SK-N-SH treated with all-trans-retinoic acid at 6 μM for 48 hours (cell line): Measurements from ENCODE around the gene ZNF300.

Experiments used
- ATAC-seq: fragments of 200-7000 bp; cut with Tn5 transposase; 3 replicates; pipeline ENCODE4 v1.9.1; 2020; ENCODE audit warnings: mild to moderate bottlenecking, moderate library complexity
- ARNTL ChIP-seq: fragments of 450-650 bp; formaldehyde crosslinking; IDR thresholded peaks from 2 replicates; pipeline ENCODE4 v1.5.0; 2020; ENCODE audit warnings: low read depth, mild to moderate bottlenecking, moderate library complexity, borderline replicate concordance
- BACH2 ChIP-seq: fragments of 250-450 bp; sonication (Bioruptor Pico); IDR thresholded peaks from 2 replicates; pipeline ENCODE4 v1.9.0; 2021; ENCODE audit warnings: mild to moderate bottlenecking, borderline replicate concordance
- CSDC2 ChIP-seq: fragments of 250-450 bp; sonication (Bioruptor Pico); IDR thresholded peaks from 2 replicates; pipeline ENCODE4 v1.5.0; 2020; ENCODE audit warnings: mild to moderate bottlenecking, moderate library complexity
- ESRRG ChIP-seq: fragments of 250-450 bp; sonication (Bioruptor Pico); IDR thresholded peaks from 2 replicates; pipeline ENCODE4 v1.6.1; 2021; ENCODE audit warnings: mild to moderate bottlenecking
- GLIS3 ChIP-seq: fragments of 250-450 bp; sonication (Bioruptor Pico); IDR thresholded peaks from 2 replicates; pipeline ENCODE4 v1.5.0; 2020; ENCODE audit warnings: mild to moderate bottlenecking, moderate library complexity
- ISL1 ChIP-seq: fragments of 250-450 bp; sonication (Bioruptor Pico); IDR thresholded peaks from 2 replicates; pipeline ENCODE4 v2.1.2; 2022; ENCODE audit warnings: mild to moderate bottlenecking, moderate library complexity
- OSR1 ChIP-seq: fragments of 250-450 bp; sonication (Bioruptor Pico); IDR thresholded peaks from 2 replicates; pipeline ENCODE4 v1.8.0; 2022; ENCODE audit warnings: moderate library complexity, mild to moderate bottlenecking, inconsistent platforms
- PPARA ChIP-seq: fragments of 250-450 bp; sonication (Bioruptor Pico); IDR thresholded peaks from 2 replicates; pipeline ENCODE4 v1.5.0; 2020; ENCODE audit warnings: mild to moderate bottlenecking, borderline replicate concordance
- RARB ChIP-seq: fragments of 250-450 bp; sonication (Bioruptor Pico); IDR thresholded peaks from 2 replicates; pipeline ENCODE4 v1.8.0; 2021; ENCODE audit warnings: mild to moderate bottlenecking, moderate library complexity
- SNAI2 ChIP-seq: fragments of 250-450 bp; sonication (Bioruptor Pico); IDR thresholded peaks from 2 replicates; pipeline ENCODE4 v1.5.0; 2020; ENCODE audit warnings: mild to moderate bottlenecking, moderate library complexity
- TCF4 ChIP-seq: fragments of 250-450 bp; sonication (Bioruptor Pico); IDR thresholded peaks from 2 replicates; pipeline ENCODE4 v1.8.0; 2021; ENCODE audit warnings: mild to moderate bottlenecking, moderate library complexity, borderline replicate concordance
- TOX ChIP-seq: fragments of 250-450 bp; sonication (Bioruptor Pico); IDR thresholded peaks from 2 replicates; pipeline ENCODE4 v1.8.0; 2021; ENCODE audit warnings: mild to moderate bottlenecking, moderate library complexity, borderline replicate concordance
- ZC3H10 ChIP-seq: fragments of 250-450 bp; sonication (Bioruptor Pico); IDR thresholded peaks from 2 replicates; pipeline ENCODE4 v1.5.1; 2021; ENCODE audit warnings: mild to moderate bottlenecking, moderate library complexity
- ZFP3 ChIP-seq: fragments of 250-450 bp; sonication (Bioruptor Pico); IDR thresholded peaks from 2 replicates; pipeline ENCODE4 v1.5.0; 2020; ENCODE audit warnings: mild to moderate bottlenecking, moderate library complexity
- ZFP30 ChIP-seq: fragments of 450-650 bp; formaldehyde crosslinking; IDR thresholded peaks from 2 replicates; pipeline ENCODE4 v1.5.0; 2022; ENCODE audit warnings: mild to moderate bottlenecking, moderate library complexity
- ZNF565 ChIP-seq: fragments of 450-650 bp; formaldehyde crosslinking; conservative IDR thresholded peaks from 2 replicates; pipeline ENCODE4 v1.5.0; 2020; ENCODE audit warnings: low read depth, mild to moderate bottlenecking, moderate library complexity
- ZNF70 ChIP-seq: fragments of 450-650 bp; formaldehyde crosslinking; IDR thresholded peaks from 2 replicates; pipeline ENCODE4 v1.5.0; 2020; ENCODE audit warnings: mild to moderate bottlenecking, moderate library complexity
- ZNF8 ChIP-seq: fragments of 450-650 bp; formaldehyde crosslinking; IDR thresholded peaks from 2 replicates; pipeline ENCODE4 v1.5.0; 2020; ENCODE audit warnings: mild to moderate bottlenecking, moderate library complexity
- TF ChIP-seq, protein P1 (sequence below): fragments of 250-450 bp; sonication (Bioruptor Pico); IDR thresholded peaks from 2 replicates; pipeline ENCODE4 v1.5.1; 2020; ENCODE audit warnings: low read depth, mild to moderate bottlenecking, moderate library complexity
- TF ChIP-seq, protein P2 (sequence below): fragments of 250-450 bp; sonication (Bioruptor Pico); IDR thresholded peaks from 2 replicates; pipeline ENCODE4 v1.8.0; 2021; ENCODE audit warnings: low read depth, mild to moderate bottlenecking, moderate library complexity, borderline replicate concordance
- TF ChIP-seq, protein P3 (sequence below): fragments of 250-450 bp; sonication (Bioruptor Pico); IDR thresholded peaks from 2 replicates; pipeline ENCODE4 v1.8.0; 2020; ENCODE audit warnings: mild to moderate bottlenecking, moderate library complexity, borderline replicate concordance
- TF ChIP-seq, protein P4 (sequence below): fragments of 250-450 bp; sonication (Bioruptor Pico); IDR thresholded peaks from 2 replicates; pipeline ENCODE4 v1.5.1; 2021; ENCODE audit warnings: mild to moderate bottlenecking, moderate library complexity

Gene ZNF300

DNA sequence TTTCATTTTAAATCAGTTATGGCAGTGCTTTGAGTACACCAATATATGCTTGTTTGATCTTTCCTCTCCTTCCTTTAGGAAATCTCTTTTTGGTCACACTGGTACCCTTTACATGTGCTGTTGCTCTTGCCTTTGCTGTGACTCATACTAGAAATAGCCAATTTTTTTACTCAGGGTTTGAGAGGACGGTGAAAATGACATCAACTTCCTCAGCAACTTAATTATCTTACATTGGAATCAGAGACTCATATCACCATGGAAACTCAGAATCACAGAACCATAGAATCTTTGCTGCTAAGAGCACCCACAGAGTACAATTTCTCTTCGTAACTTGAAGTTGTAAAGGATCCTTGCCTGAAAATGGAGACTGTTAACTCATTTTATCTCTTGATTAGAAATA lies 13.8 kb upstream of the ZNF300 start:
- TF ChIP-seq, protein P1, sequence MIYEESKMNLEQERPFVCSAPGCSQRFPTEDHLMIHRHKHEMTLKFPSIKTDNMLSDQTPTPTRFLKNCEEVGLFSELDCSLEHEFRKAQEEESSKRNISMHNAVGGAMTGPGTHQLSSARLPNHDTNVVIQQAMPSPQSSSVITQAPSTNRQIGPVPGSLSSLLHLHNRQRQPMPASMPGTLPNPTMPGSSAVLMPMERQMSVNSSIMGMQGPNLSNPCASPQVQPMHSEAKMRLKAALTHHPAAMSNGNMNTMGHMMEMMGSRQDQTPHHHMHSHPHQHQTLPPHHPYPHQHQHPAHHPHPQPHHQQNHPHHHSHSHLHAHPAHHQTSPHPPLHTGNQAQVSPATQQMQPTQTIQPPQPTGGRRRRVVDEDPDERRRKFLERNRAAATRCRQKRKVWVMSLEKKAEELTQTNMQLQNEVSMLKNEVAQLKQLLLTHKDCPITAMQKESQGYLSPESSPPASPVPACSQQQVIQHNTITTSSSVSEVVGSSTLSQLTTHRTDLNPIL (CRISPR knock-in tag), result no peak
- TF ChIP-seq, protein P2, sequence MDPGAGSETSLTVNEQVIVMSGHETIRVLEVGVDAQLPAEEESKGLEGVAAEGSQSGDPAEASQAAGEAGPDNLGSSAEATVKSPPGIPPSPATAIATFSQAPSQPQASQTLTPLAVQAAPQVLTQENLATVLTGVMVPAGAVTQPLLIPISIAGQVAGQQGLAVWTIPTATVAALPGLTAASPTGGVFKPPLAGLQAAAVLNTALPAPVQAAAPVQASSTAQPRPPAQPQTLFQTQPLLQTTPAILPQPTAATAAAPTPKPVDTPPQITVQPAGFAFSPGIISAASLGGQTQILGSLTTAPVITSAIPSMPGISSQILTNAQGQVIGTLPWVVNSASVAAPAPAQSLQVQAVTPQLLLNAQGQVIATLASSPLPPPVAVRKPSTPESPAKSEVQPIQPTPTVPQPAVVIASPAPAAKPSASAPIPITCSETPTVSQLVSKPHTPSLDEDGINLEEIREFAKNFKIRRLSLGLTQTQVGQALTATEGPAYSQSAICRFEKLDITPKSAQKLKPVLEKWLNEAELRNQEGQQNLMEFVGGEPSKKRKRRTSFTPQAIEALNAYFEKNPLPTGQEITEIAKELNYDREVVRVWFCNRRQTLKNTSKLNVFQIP, result no peak
- TF ChIP-seq ZNF70 (CRISPR knock-in tag), result no peak
- TF ChIP-seq TOX (CRISPR knock-in tag), result no peak
- no peak for TF ChIP-seq ZFP30 (CRISPR knock-in tag)
- TF ChIP-seq ZNF8 (CRISPR knock-in tag), result no peak
- no peak for TF ChIP-seq SNAI2 (CRISPR knock-in tag)
- TF ChIP-seq, protein P3, sequence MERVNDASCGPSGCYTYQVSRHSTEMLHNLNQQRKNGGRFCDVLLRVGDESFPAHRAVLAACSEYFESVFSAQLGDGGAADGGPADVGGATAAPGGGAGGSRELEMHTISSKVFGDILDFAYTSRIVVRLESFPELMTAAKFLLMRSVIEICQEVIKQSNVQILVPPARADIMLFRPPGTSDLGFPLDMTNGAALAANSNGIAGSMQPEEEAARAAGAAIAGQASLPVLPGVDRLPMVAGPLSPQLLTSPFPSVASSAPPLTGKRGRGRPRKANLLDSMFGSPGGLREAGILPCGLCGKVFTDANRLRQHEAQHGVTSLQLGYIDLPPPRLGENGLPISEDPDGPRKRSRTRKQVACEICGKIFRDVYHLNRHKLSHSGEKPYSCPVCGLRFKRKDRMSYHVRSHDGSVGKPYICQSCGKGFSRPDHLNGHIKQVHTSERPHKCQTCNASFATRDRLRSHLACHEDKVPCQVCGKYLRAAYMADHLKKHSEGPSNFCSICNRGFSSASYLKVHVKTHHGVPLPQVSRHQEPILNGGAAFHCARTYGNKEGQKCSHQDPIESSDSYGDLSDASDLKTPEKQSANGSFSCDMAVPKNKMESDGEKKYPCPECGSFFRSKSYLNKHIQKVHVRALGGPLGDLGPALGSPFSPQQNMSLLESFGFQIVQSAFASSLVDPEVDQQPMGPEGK (CRISPR knock-in tag), result no peak
- TF ChIP-seq BACH2 (CRISPR knock-in tag), result no peak
- ATAC-seq, result peak; percentile 69

DNA sequence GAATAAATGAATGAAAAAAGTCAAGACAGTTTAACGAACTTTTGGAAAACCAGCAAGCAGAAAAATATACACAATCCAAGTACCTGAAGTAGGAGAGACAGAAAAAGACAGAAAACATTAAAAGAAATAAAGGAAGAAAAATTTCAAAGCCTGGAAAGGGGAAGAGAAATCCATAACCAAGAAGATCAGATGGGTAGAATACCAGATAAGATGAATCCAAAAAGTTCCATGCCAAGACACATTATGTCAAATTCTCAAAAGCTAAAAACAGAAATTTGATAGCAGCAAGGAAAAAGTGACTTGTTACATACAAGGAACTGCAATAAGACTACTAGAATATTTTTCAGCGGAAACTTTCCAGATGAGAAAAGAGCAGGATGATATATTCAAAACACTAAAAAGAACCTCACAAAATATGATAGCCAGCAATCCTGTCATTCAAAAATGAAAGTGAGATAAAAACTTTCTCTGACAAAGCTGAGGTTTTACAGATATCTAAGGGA lies 7.6 kb upstream of the ZNF300 start:
- no peak for TF ChIP-seq TOX (CRISPR knock-in tag)
- no peak for TF ChIP-seq OSR1 (CRISPR knock-in tag)
- TF ChIP-seq PPARA (CRISPR knock-in tag), result no peak
- TF ChIP-seq ZFP3 (CRISPR knock-in tag), result no peak
- TF ChIP-seq, protein P4, sequence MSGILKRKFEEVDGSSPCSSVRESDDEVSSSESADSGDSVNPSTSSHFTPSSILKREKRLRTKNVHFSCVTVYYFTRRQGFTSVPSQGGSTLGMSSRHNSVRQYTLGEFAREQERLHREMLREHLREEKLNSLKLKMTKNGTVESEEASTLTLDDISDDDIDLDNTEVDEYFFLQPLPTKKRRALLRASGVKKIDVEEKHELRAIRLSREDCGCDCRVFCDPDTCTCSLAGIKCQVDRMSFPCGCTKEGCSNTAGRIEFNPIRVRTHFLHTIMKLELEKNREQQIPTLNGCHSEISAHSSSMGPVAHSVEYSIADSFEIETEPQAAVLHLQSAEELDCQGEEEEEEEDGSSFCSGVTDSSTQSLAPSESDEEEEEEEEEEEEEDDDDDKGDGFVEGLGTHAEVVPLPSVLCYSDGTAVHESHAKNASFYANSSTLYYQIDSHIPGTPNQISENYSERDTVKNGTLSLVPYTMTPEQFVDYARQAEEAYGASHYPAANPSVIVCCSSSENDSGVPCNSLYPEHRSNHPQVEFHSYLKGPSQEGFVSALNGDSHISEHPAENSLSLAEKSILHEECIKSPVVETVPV (CRISPR knock-in tag), result no peak
- no peak for TF ChIP-seq RARB (CRISPR knock-in tag)
- no peak for TF ChIP-seq CSDC2 (CRISPR knock-in tag)
- TF ChIP-seq ZNF565 (CRISPR knock-in tag), result no peak
- no peak for TF ChIP-seq TCF4 (CRISPR knock-in tag)
- TF ChIP-seq ZFP30 (CRISPR knock-in tag), result no peak
- TF ChIP-seq GLIS3 (CRISPR knock-in tag), result no peak
- no peak for ATAC-seq

DNA sequence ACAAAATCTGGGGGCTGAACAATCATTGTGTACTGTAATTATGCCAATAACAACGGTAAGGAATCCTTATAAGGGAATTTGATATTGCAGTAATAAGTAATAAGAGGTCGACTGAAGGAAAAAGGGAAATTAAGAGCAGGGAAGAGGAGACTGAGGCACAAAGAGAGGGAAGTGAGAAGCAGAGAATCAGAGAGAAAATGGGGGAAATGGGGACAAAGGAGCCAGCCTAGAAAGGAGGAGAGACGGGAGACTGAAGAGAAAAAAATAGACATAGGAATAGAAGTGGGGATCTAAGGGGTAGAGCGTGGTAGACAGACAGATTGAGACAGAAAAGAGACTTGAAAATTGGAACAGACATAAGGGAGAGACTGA lies 518 bp upstream of the ZNF300 start:
- no peak for ATAC-seq
- TF ChIP-seq, protein P1 (CRISPR knock-in tag), result no peak
- TF ChIP-seq, protein P4 (CRISPR knock-in tag), result no peak
- TF ChIP-seq SNAI2 (CRISPR knock-in tag) (no peak), ZFP3 (CRISPR knock-in tag) (no peak), ZNF565 (CRISPR knock-in tag) (no peak), TOX (CRISPR knock-in tag) (no peak), TCF4 (CRISPR knock-in tag) (no peak), ZNF70 (CRISPR knock-in tag) (no peak), ZC3H10 (no peak), ISL1 (CRISPR knock-in tag) (no peak), BACH2 (CRISPR knock-in tag) (no peak), ZNF8 (CRISPR knock-in tag) (no peak), ESRRG (CRISPR knock-in tag) (no peak), CSDC2 (CRISPR knock-in tag) (no peak), OSR1 (CRISPR knock-in tag) (no peak), ARNTL (CRISPR knock-in tag) (no peak), ZFP30 (CRISPR knock-in tag) (no peak)
- TF ChIP-seq, protein P2, result no peak
- TF ChIP-seq, protein P3 (CRISPR knock-in tag), result no peak
- TF ChIP-seq, all 23 proteins: peak for 0
